ENCODE results near the gene BASP1. TPM values are rescaled to one million over a fixed set of nuclear protein-coding genes. Genes with fewer than 3 reads are reported as not detected.

BASP1 gene
- total and polyA plus RNA-seq, 10 of the 15 experiments (the other 5 are each of a cell fraction or from before 2014, with no cell fraction given): 27.3 to 190 (median 102) TPM

- intact Hi-C loops (cut with micrococcal nuclease; ENCODE audit: unreplicated experiment): loop anchor here (5.0 kb wide), 1 partner anchor 498 kb away; no protein-coding TSS in a partner anchor
- ChIA-PET CTCF (interaction anchor here (0.6 to 1.3 kb wide), 2 partner anchors 9 to 46 kb away, joined by 3 to 6 read pairs; no protein-coding TSS in a partner anchor), RAD21 (ENCODE audit: unreplicated experiment) (interaction anchor here (0.8 to 1.6 kb wide), 2 partner anchors 9 to 385 kb away, joined by 3 read pairs; no protein-coding TSS in a partner anchor), POLR2A (no interaction called here), SMC1A (ENCODE audit: uncharacterized antibody, unreplicated experiment) (no interaction called here)
- no peak overlapping the region for H3K9ac ChIP-seq (ENCODE audit: control insufficient read depth, insufficient read depth, low read length)
- no peak overlapping the region for H2AFZ ChIP-seq (ENCODE audit: control insufficient read depth, low read depth, low read length)
- TF ChIP-seq ZBTB40 (IDR thresholded peaks at IDR 0.05; ENCODE audit: borderline replicate concordance) (no peak), RUNX3 (IDR thresholded peaks at IDR 0.05; ENCODE audit: low read length) (no peak), HDGF (IDR thresholded peaks at IDR 0.05) (no peak), NR2F1 (conservative IDR thresholded peaks at IDR 0.05) (no peak), FOS (IDR thresholded peaks at IDR 0.05; ENCODE audit: borderline replicate concordance, extremely low read depth, insufficient read length) (no peak), NBN (IDR thresholded peaks at IDR 0.05) (no peak), ZNF24 (IDR thresholded peaks at IDR 0.05) (no peak), POLR2A (IDR thresholded peaks at IDR 0.05; ENCODE audit: low read depth, low read length) (no peak), STAT3 (IDR thresholded peaks at IDR 0.05; ENCODE audit: low read depth, low read length) (no peak), EED (IDR thresholded peaks at IDR 0.05; ENCODE audit: low read depth) (no peak), CBFB (IDR thresholded peaks at IDR 0.05; ENCODE audit: low read depth) (no peak), MAX (IDR thresholded peaks at IDR 0.05; ENCODE audit: low read depth, low read length) (no peak), IRF5 (IDR thresholded peaks at IDR 0.05; ENCODE audit: borderline replicate concordance) (no peak), ZBTB11 (CRISPR knock-in tag; IDR thresholded peaks at IDR 0.05) (no peak), ATF2 (IDR thresholded peaks at IDR 0.05; ENCODE audit: low read length) (no peak)
- FAIRE-seq (no peak), ATAC-seq (no peak), DNase-seq (ENCODE audit: low read depth, low spot score) (no peak)
- no peaks in the 10 kb centered on the region for H3K79me2 ChIP-seq (ENCODE audit: control insufficient read depth, insufficient read depth, low read length)
- no peak overlapping the region for H3K4me3 ChIP-seq
- no peaks in the 10 kb centered on the region for H4K20me1 ChIP-seq (ENCODE audit: control insufficient read depth, insufficient read depth)
- no peaks in the 10 kb centered on the region; a peak in 1 of 4 replicates for H3K27me3 ChIP-seq (replicated peaks in 1 of 2; ENCODE audit: control insufficient read depth in 2 of 2, insufficient read depth in 2 of 2, low read length in 1 of 2)
- 57% methylated on average over 3 of the region's 3 CpGs for WGBS (ENCODE audit: insufficient coverage, insufficient replicate concordance, low lambda C conversion rate, missing lambda C conversion rate)
- no peaks in the 10 kb centered on the region for H3K36me3 ChIP-seq (ENCODE audit: control insufficient read depth in 2 of 2, insufficient read depth in 2 of 2, low read length in 1 of 2)
- H3K9me3 ChIP-seq (replicated peaks; ENCODE audit: control insufficient read depth, insufficient read depth, low read length): no peaks in the 10 kb centered on the region
- no TSS peak for BruUV-seq (replicated peaks)
- no peak overlapping the region for H3K4me2 ChIP-seq (ENCODE audit: control insufficient read depth, insufficient read depth)
- no peaks in the 10 kb centered on the region for H3K4me1 ChIP-seq (ENCODE audit: control insufficient read depth, insufficient read depth, low read length)
- H3K27ac ChIP-seq (ENCODE audit: control insufficient read depth, insufficient read depth): no peak overlapping the region
- in situ Hi-C loops (cut with MboI): loop anchor here (5.0 to 10.0 kb wide), 2 partner anchors 251 to 393 kb away; partner anchors contain the start of gene MYO10
Measured at GRCh38 chr5:17185349-17185748, 32.1 kb upstream of the BASP1 start.
